HG02623 (cell line): Measurements from ENCODE around the gene SERF1A.
"Not testable (repeated sequence)": the region's sequence is repeated elsewhere in the genome, so short reads cannot be mapped to it uniquely, and the experiment has no call there.

Experiments used
- ATAC-seq: cut with Tn5 transposase; IDR thresholded peaks from one replicate; pipeline ENCODE4 v1.9.1; 2021; ENCODE audit warnings: moderate library complexity; ENCODE audit not compliant: unreplicated experiment

The SERF1A gene

GRCh38 chr5:70900533-70901271 is at the start of gene SERF1A:
TSS of gene SERF1A (plus strand) at chr5:70900669. CDS start at chr5:70900870, 201 bp downstream.
- peak; percentile 90 for ATAC-seq

- not testable (repeated sequence) for ATAC-seq
Measured at GRCh38 chr5:70866778-70867177, 33.7 kb upstream of the SERF1A start.

- not testable (repeated sequence) for ATAC-seq
Measured at GRCh38 chr5:70870626-70871025, 29.8 kb upstream of the SERF1A start.

GRCh38 chr5:70896076-70896475 is 4.4 kb upstream of the SERF1A start:
- not testable (repeated sequence) for ATAC-seq

GRCh38 chr5:70901272-70901571 is 753 bp downstream of the SERF1A start:
- ATAC-seq, result peak; percentile 9

- ATAC-seq, result not testable (repeated sequence)
Measured at GRCh38 chr5:70906624-70907023, 6.2 kb downstream of the SERF1A start.

- not testable (repeated sequence) for ATAC-seq
Measured at GRCh38 chr5:70916829-70917228, 16.4 kb downstream of the SERF1A start.

- peak; percentile 23 for ATAC-seq
Measured at GRCh38 chr5:70925211-70925562, 24.7 kb downstream of the SERF1A start.

- ATAC-seq, result not testable (repeated sequence)
Measured at GRCh38 chr5:70931709-70932368, 31.4 kb downstream of the SERF1A start.

- not testable (repeated sequence) for ATAC-seq
Measured at GRCh38 chr5:70932560-70932959, 32.1 kb downstream of the SERF1A start.

GRCh38 chr5:70953068-70953467 is 52.6 kb downstream of the SERF1A start:
- ATAC-seq, result not testable (repeated sequence)
